Measurements from ENCODE around the gene COL26A1. TPM values are rescaled to one million over a fixed set of nuclear protein-coding genes. Genes with fewer than 3 reads are reported as not detected.

COL26A1 gene
- total RNA-seq, 3 donors from 2014 or later (not counting 1 experiment from before 2014, with no cell fraction given): 0.16 TPM; not detected in 2

- intact Hi-C loops (cut with micrococcal nuclease): no loop called here
- H3K4me3 Mint-ChIP-seq: no peak overlapping the region
- H3K4me1 ChIP-seq (ENCODE audit: control insufficient read depth, insufficient read depth, low read length): peaks cover 14% of the 10 kb centered on the region
- H3K4me3 ChIP-seq (ENCODE audit: low read length): no peak overlapping the region
- H3K36me3 ChIP-seq (ENCODE audit: control insufficient read depth, insufficient read depth, low read length): no peaks in the 10 kb centered on the region
- no peak for ATAC-seq
- H3K4me1 Mint-ChIP-seq: peaks cover 0 to 14% of the 10 kb centered on the region in 2 donors
- H3K9me3 ChIP-seq (ENCODE audit: control insufficient read depth, insufficient read depth, low read length): no peaks in the 10 kb centered on the region
- WGBS (ENCODE audit: insufficient coverage): 93% methylated on average over 6 of the region's 6 CpGs
- no peaks in the 10 kb centered on the region for H3K9me3 Mint-ChIP-seq
- H3K27me3 Mint-ChIP-seq (ENCODE audit: low read depth in 2 of 2): no peaks in the 10 kb centered on the region
- H3K27ac Mint-ChIP-seq: no peak overlapping the region
- no peaks in the 10 kb centered on the region for H3K36me3 Mint-ChIP-seq
- TF ChIP-seq CTCF (IDR thresholded peaks at IDR 0.05): no peak
- H3K27me3 ChIP-seq (ENCODE audit: control insufficient read depth, insufficient read depth, low read length): no peaks in the 10 kb centered on the region
- H3K27ac ChIP-seq (ENCODE audit: low read length): no peak overlapping the region
- no peak for DNase-seq
These were observed 104.2 kb downstream of the COL26A1 start for GRCh38 chr7:101466871-101467270.

GRCh38 chr7:101468546-101469275, 106.0 kb downstream of the COL26A1 start:
- no peaks in the 10 kb centered on the region for H3K9me3 ChIP-seq (ENCODE audit: control insufficient read depth, insufficient read depth, low read length)
- peaks cover 0 to 14% of the 10 kb centered on the region in 2 donors for H3K4me1 Mint-ChIP-seq
- H3K36me3 Mint-ChIP-seq: no peaks in the 10 kb centered on the region
- ATAC-seq (no peak), DNase-seq (no peak)
- no peak overlapping the region for H3K27ac Mint-ChIP-seq
- WGBS (ENCODE audit: insufficient coverage): 49% methylated on average over 12 of the region's 14 CpGs
- H3K4me3 Mint-ChIP-seq: no peak overlapping the region
- TF ChIP-seq CTCF (IDR thresholded peaks at IDR 0.05): no peak
- H3K4me1 ChIP-seq (ENCODE audit: control insufficient read depth, insufficient read depth, low read length): peaks cover 14% of the 10 kb centered on the region
- no peaks in the 10 kb centered on the region for H3K27me3 Mint-ChIP-seq (ENCODE audit: low read depth in 2 of 2)
- H3K27ac ChIP-seq (ENCODE audit: low read length): no peak overlapping the region
- H3K4me3 ChIP-seq (ENCODE audit: low read length): no peak overlapping the region
- H3K36me3 ChIP-seq (ENCODE audit: control insufficient read depth, insufficient read depth, low read length): no peaks in the 10 kb centered on the region
- H3K9me3 Mint-ChIP-seq: no peaks in the 10 kb centered on the region
- intact Hi-C loops (cut with micrococcal nuclease): no loop called here
- no peaks in the 10 kb centered on the region for H3K27me3 ChIP-seq (ENCODE audit: control insufficient read depth, insufficient read depth, low read length)

- Mint-ChIP-seq H3K4me3 (no peak overlapping the region), H3K36me3 (no peaks in the 10 kb centered on the region), H3K27ac (no peak overlapping the region), H3K9me3 (no peaks in the 10 kb centered on the region), H3K4me1 (peaks cover 0 to 3% of the 10 kb centered on the region in 2 donors), H3K27me3 (ENCODE audit: low read depth in 2 of 2) (no peaks in the 10 kb centered on the region)
- Histone ChIP-seq H3K27ac (ENCODE audit: low read length) (no peak overlapping the region), H3K36me3 (ENCODE audit: control insufficient read depth, insufficient read depth, low read length) (no peaks in the 10 kb centered on the region), H3K27me3 (ENCODE audit: control insufficient read depth, insufficient read depth, low read length) (no peaks in the 10 kb centered on the region), H3K4me3 (ENCODE audit: low read length) (no peak overlapping the region), H3K9me3 (ENCODE audit: control insufficient read depth, insufficient read depth, low read length) (no peaks in the 10 kb centered on the region), H3K4me1 (ENCODE audit: control insufficient read depth, insufficient read depth, low read length) (peaks cover 2% of the 10 kb centered on the region)
- TF ChIP-seq CTCF (IDR thresholded peaks at IDR 0.05): no peak
- intact Hi-C loops (cut with micrococcal nuclease): no loop called here
- DNase-seq (no peak), ATAC-seq (no peak)
- 88% methylated on average over 7 of the region's 9 CpGs for WGBS (ENCODE audit: insufficient coverage)
These were observed 108.2 kb downstream of the COL26A1 start for GRCh38 chr7:101470668-101471487.
